RWPE1 (cell line): ENCODE results near the gene KHDRBS1.

Experiments
- CTCF ChIA-PET: fragments of 350-600 bp; sonication (Branson Sonifier 250); formaldehyde crosslinking; extraction: SDS; loops from one replicate; lab custom pipeline; 2021; lab: Yijun Ruan, JAX
- POLR2A ChIA-PET: fragments of 400-600 bp; formaldehyde crosslinking; extraction: SDS; loops from one replicate; lab custom pipeline; 2020; ENCODE audit warnings: antibody characterized with exemption; ENCODE audit not compliant: low non-redundant PET; lab: Yijun Ruan, JAX
- DNase-seq: peaks from one replicate; pipeline ENCODE4 v3.0.0; 2012; ENCODE audit warnings: low spot score
- H3K27ac ChIP-seq: fragments of 450-650 bp; 2 replicates; pipeline ENCODE4 v1.5.1; 2017
- TF ChIP-seq, protein P1 (sequence below): fragments of 450-650 bp; conservative IDR thresholded peaks from 2 replicates; pipeline ENCODE4 v1.5.1; 2017; ENCODE audit warnings: low read depth, mild to moderate bottlenecking

Gene KHDRBS1

DNA sequence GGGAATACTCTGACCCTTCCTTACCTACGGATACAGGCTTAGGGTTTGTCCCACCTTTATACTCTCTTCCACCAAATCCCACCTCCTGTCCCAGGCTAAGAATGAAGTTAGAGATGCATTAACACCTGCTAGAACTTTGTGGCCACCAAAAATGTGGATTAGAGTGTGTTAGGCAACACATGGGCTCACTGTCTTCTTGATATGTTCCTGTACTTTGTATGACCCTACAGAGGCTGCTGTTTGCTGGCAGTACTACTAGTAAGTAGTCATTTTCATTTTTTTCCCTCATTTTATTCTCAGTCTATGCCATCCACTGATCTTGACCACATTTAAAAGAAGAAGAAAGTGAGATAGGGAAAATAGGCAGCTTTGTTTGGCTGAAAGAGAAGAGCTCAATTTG is 38.0 kb downstream of the KHDRBS1 start:
- TF ChIP-seq, protein P1, sequence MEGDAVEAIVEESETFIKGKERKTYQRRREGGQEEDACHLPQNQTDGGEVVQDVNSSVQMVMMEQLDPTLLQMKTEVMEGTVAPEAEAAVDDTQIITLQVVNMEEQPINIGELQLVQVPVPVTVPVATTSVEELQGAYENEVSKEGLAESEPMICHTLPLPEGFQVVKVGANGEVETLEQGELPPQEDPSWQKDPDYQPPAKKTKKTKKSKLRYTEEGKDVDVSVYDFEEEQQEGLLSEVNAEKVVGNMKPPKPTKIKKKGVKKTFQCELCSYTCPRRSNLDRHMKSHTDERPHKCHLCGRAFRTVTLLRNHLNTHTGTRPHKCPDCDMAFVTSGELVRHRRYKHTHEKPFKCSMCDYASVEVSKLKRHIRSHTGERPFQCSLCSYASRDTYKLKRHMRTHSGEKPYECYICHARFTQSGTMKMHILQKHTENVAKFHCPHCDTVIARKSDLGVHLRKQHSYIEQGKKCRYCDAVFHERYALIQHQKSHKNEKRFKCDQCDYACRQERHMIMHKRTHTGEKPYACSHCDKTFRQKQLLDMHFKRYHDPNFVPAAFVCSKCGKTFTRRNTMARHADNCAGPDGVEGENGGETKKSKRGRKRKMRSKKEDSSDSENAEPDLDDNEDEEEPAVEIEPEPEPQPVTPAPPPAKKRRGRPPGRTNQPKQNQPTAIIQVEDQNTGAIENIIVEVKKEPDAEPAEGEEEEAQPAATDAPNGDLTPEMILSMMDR = no peak
- H3K27ac ChIP-seq = no peak overlapping the region
- DNase-seq = no peak
- ChIA-PET CTCF (no interaction called here), POLR2A (interaction anchor here (0.7 kb wide), 1 partner anchor 13 kb away, joined by 3 read pairs; no protein-coding TSS in a partner anchor)

DNA sequence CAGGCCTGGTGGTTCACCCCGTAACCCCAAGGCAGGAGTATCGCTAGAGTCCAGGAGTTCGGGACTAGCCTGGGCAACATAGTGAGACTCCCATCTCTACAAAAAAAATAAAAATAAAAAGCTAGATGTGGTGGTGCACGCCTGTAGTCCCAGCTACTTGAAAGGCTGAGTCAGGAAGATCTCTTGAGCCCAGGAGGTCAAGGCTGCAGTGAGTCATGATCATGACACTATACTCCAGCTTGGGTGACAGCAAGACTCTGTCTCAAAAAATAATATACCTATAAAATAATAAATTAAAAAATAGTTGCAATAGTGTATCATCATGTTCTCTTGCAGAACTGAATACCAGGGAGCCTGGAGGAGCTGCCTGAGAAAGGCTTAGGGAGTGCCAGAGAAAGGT is 39.2 kb downstream of the KHDRBS1 start:
- no peak for DNase-seq
- CTCF ChIA-PET = interaction anchor here (1.1 kb wide), 1 partner anchor 10 kb away, joined by 6 read pairs; no protein-coding TSS in a partner anchor
- POLR2A ChIA-PET = no interaction called here
- TF ChIP-seq, protein P1 = no peak
- no peak overlapping the region for H3K27ac ChIP-seq

DNA sequence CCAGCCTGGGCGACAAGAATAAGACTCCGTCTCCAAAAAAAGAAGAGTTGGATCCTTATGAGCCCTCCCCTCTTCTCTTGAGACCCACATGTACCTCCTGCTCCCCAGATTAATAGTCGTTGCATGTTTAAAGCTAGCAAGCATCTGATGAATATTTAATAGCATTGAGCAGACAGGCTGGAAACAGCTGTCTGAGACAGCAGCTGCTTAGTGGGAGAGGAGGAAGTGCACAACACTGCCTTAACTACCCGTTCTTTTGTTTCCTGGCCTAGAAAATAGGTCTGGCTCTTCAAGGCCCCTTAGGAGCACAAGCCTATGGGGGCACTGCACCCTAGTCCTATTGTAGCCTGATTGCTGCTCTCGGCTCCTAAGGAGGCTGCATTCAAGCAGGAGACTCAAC is 41.7 kb downstream of the KHDRBS1 start:
- DNase-seq = no peak
- POLR2A ChIA-PET = no interaction called here
- CTCF ChIA-PET = interaction anchor here (0.5 to 1.0 kb wide), 4 partner anchors 11 to 813 kb away, joined by 3 to 5 read pairs (median 4); no protein-coding TSS in a partner anchor
- no peak overlapping the region for H3K27ac ChIP-seq
- TF ChIP-seq, protein P1 = no peak

DNA sequence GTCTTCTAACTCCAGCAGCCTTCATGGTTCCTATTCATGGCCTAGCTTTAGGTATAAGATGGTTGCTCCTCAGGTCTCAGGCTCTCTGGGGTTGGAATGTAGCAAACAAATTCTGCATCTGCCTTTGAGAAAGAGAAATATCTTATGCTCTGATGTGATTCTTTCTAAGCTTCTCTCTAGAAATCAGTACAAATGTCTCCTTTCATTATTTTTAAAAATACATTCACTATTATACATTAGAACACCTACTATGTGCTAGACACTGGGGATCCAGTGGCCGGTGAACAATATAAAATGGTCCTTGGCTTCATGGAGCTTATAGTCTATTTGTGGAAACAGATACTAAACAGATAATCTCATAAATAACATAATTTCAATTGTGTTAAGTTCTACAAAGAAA is 42.9 kb downstream of the KHDRBS1 start:
- POLR2A ChIA-PET = no interaction called here
- DNase-seq = no peak
- TF ChIP-seq, protein P1 = no peak
- CTCF ChIA-PET = interaction anchor here (0.5 kb wide), 1 partner anchor 54 kb away, joined by 6 read pairs; no protein-coding TSS in a partner anchor
- H3K27ac ChIP-seq = no peak overlapping the region

DNA sequence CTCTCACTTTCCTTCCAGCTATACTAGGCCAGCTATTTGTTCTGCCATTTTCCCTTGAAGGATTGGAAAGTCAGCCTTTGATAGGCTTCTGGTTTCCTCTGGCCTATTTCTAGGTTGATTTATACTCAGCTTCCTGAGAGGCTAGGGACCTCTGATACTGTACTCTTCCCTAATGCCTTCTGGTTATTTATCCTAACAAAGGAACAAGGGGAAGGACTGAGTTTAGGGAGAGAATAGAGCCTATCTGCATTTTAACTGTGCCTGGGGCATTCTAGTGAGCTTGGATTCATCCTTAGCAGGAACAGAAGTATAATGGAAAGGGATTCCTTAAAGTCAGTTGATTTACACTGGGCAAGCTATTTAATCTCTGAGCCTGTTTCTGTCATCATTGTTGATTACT is 47.2 kb downstream of the KHDRBS1 start:
- ChIA-PET POLR2A (no interaction called here), CTCF (no interaction called here)
- TF ChIP-seq, protein P1 = no peak
- no peak overlapping the region for H3K27ac ChIP-seq
- DNase-seq = no peak

DNA sequence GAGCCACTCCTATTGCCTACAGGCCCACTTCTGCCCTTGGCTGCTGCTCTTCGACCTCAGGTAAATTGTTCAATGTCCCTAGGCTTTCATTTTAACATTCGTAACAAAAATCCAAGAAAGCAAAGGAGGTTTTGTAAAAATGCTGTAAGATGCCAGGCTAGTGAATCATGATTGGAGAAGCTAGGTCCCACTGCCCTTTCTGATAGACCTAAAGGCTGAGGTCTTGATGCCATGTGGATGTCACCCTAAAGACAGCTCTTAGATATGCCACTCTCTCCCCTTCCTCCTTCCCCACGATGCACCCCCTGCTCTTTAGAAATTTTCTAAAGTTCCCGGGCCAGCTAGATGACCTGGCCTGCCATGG is 49.2 kb downstream of the KHDRBS1 start:
- no peak for DNase-seq
- POLR2A ChIA-PET = interaction anchor here (0.6 kb wide), 1 partner anchor 86 kb away, joined by 6 read pairs; no protein-coding TSS in a partner anchor
- CTCF ChIA-PET = interaction anchor here (1.1 to 1.4 kb wide), 3 partner anchors 9 to 38 kb away, joined by 3 to 6 read pairs (median 4); no protein-coding TSS in a partner anchor
- TF ChIP-seq, protein P1 = no peak
- peak overlapping the region; percentile 72 for H3K27ac ChIP-seq
